C4-2B (cell line): Measurements from ENCODE around the gene MNT.

Experiments used
- H3K27ac ChIP-seq: fragments of 450-650 bp; 2 replicates; pipeline ENCODE4 v1.5.1; 2017
- ZFX ChIP-seq: fragments of 450-650 bp; IDR thresholded peaks from 2 replicates; pipeline ENCODE4 v1.6.1; 2017
- TF ChIP-seq, protein P1 (sequence below): fragments of 450-650 bp; conservative IDR thresholded peaks from 2 replicates; pipeline ENCODE4 v1.5.1; 2017; ENCODE audit warnings: mild to moderate bottlenecking

MNT gene

DNA sequence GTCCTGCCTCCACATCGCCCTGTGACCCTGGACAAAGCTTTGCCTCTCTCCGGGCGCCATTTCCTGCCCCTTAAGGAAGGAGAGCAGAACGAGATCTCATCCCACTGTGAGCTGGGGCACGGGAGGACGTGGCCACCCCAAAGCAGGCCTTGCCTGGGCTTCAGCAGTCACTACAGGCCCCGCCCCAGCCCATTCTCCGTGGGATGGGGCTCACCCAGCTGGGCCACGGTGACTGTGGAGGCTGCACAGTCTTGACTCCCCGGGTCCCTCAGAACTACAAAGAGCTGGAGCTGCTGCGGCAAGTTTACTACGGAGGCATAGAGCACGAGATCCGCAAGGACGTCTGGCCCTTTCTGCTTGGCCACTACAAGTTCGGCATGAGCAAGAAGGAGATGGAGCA, 28.2 kb downstream of the MNT start:
- H3K27ac ChIP-seq: no peak overlapping the region
- no peak for TF ChIP-seq ZFX

DNA sequence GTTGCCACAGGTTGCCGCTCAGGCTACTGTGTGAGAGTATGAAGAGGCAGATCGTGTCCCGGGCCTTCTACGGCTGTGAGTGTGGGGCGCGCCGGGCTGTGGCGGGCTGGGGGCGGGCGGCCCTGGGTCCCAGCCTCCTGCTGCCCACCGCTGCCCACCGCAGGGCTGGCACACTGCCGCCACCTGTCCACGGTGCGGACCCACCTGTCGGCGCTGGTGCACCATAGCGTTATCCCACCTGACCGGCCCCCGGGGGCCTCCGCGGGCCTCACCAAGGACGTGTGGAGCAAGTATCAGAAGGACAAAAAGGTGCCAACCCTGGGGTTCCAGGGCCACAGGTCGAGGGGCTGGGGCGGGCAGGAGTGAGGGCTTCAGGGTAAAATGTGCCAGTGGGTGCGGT, 28.7 kb downstream of the MNT start:
- H3K27ac ChIP-seq: no peak overlapping the region
- no peak for TF ChIP-seq ZFX
- TF ChIP-seq, protein P1, sequence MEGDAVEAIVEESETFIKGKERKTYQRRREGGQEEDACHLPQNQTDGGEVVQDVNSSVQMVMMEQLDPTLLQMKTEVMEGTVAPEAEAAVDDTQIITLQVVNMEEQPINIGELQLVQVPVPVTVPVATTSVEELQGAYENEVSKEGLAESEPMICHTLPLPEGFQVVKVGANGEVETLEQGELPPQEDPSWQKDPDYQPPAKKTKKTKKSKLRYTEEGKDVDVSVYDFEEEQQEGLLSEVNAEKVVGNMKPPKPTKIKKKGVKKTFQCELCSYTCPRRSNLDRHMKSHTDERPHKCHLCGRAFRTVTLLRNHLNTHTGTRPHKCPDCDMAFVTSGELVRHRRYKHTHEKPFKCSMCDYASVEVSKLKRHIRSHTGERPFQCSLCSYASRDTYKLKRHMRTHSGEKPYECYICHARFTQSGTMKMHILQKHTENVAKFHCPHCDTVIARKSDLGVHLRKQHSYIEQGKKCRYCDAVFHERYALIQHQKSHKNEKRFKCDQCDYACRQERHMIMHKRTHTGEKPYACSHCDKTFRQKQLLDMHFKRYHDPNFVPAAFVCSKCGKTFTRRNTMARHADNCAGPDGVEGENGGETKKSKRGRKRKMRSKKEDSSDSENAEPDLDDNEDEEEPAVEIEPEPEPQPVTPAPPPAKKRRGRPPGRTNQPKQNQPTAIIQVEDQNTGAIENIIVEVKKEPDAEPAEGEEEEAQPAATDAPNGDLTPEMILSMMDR: no peak

DNA sequence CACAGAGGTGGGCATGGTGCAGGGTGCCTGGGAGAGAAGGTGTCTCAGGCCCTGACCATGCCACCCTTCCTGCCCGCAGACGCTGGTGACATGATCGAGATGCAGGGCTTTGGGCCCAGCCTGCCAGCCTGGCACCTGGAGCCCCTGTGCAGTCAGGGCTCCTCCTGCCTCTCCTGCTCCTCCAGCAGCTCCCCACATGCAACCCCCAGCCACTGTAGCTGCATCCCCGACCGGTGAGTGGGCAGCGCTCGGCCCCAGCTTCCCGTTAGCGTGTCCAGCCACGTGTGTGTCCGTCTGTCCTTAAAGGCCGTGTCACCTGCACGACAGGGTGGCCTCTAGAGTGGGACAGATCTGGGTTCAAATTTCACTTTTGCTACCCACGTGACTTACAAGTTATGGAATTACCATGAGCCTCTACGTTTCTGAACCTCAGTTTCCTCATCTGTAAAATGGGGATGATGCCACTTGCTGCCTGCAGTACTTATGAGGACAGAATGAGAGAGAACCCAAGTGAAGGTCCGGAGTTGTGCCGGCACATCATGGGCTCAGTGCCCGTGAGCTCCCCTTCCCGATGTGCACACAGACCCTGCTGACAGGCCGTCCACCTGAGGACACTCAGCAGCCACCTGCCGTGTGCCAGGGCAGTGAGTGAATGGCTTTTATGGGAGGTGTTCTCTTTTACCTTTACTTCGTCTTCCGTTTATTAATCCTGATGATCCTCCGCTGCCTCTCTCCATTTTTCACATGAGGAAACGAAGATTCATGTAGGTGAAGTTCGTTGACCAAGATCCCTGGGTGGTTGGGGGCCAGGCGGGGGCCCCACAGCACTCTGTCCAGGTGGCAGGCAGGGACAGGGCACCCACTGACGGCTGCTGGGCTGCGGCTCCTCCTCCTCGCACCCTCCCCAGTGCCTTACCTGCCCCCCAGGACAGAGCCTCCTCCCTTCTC, 29.4 kb downstream of the MNT start:
- H3K27ac ChIP-seq: no peak overlapping the region
- TF ChIP-seq, protein P1: no peak
- TF ChIP-seq ZFX: no peak

DNA sequence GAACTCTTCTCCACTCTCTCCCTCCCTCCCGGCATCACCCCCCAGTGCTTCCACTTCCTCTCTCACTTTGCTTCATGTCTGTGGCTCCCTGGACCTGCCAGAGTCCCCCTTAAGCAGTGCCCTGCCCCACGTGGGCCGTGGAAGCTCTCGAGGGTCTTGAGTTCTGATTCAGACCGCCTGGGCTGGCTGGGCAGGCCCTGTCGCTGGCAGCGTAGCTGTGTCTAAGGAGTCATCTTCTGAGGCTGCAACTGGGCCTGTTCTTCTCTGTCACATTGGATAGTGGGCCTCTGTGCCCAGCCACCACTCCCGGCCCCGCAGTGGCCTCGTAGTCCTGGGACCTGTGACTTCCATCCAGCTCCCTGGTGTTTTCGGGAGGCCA, 30.7 kb downstream of the MNT start:
- TF ChIP-seq, protein P1: no peak
- TF ChIP-seq ZFX: no peak
- H3K27ac ChIP-seq: no peak overlapping the region

DNA sequence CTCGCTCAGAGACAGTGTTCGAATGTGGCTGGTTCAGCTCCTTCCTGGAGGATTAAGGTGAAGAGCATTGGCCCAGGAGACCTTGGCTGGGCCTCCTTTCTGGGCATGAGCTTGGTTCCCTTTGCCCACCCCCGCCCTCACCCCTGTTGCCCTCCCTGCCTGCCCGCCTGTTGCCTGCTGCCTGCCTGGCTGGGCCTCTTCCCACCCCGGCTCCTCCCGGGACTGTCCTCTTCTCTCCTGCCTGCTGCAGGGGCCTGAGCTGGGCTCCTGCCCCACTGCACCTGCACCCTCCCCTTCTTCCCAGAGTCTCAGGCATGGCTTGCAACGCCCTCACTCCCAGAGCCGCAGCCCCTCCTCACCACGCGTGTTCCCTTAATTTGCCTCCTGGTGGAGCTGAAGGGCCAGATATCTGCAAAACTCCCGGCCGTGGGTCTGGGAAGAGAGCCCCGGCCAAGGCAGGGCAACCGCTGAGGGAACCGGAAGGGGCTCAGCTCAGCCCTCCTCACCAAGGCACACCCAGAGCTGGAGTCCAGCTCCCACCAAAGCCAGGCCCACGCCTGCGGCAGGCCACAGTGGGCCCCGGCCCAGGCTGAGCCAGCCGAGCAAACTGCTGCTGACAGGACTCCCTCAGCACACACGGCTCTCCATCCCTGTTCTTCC, 31.2 kb downstream of the MNT start:
- TF ChIP-seq, protein P1: no peak
- no peak for TF ChIP-seq ZFX
- H3K27ac ChIP-seq: no peak overlapping the region

DNA sequence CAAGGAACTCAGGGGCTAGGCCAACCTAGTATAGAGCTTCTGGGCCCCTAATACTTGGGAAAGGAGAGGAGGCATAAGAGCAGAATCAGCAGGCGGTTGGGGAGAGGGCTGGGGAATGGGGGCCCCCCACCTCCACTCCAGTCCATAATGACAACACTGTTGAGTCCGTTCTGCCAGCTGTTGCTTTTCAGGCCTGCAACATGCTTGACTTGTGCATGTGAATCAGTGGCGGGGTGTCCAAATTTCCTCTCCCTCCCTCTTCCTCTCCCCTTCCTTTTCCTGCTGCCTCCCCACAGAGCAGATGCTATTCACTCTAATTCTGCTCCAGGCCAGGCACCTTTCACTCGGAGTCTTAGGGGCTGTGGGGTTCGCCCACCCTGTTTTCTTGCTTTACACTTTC, 31.8 kb downstream of the MNT start:
- no peak overlapping the region for H3K27ac ChIP-seq
- TF ChIP-seq, protein P1: no peak
- no peak for TF ChIP-seq ZFX

DNA sequence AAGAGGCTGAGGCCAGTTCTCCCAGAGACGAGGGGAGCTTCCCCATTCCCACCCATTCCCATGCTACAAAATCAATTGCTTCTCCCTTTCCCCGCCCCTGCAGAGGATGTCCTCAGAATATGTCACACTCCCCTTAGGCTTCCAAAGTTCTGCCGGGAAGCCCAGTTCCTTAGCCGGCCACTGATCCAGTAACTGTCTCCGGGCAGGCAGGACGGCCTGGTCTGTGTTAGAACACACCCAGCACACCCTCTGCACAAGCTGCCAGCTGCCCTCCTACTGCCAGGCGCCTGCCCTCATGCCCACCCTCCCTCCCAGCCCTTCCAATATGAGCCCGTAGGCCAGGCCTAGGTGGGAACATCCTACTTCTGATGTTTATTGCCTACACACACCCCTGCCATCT, 32.5 kb downstream of the MNT start:
- no peak for TF ChIP-seq ZFX
- TF ChIP-seq, protein P1: no peak
- H3K27ac ChIP-seq: no peak overlapping the region
